ENCODE results near the gene UBP1. TPM values are rescaled to one million over a fixed set of nuclear protein-coding genes. Genes with fewer than 3 reads are reported as not detected.

UBP1 gene
- total RNA-seq, 1 donor, result 48.3 TPM

- TF ChIP-seq CTCF (IDR thresholded peaks at IDR 0.05; ENCODE audit: insufficient read depth, low read length), result no peak
- no peak for DNase-seq (ENCODE audit: low read depth)
- no peak overlapping the region for H3K4me3 ChIP-seq (ENCODE audit: low read depth, low read length)
These were observed 48.8 kb downstream of the UBP1 start for GRCh38 chr3:33391255-33391995.

GRCh38 chr3:33389908-33390307 lies 50.3 kb downstream of the UBP1 start:
- no peak for DNase-seq (ENCODE audit: low read depth)
- no peak overlapping the region for H3K4me3 ChIP-seq (ENCODE audit: low read depth, low read length)
- TF ChIP-seq CTCF (IDR thresholded peaks at IDR 0.05; ENCODE audit: insufficient read depth, low read length), result no peak

DNA sequence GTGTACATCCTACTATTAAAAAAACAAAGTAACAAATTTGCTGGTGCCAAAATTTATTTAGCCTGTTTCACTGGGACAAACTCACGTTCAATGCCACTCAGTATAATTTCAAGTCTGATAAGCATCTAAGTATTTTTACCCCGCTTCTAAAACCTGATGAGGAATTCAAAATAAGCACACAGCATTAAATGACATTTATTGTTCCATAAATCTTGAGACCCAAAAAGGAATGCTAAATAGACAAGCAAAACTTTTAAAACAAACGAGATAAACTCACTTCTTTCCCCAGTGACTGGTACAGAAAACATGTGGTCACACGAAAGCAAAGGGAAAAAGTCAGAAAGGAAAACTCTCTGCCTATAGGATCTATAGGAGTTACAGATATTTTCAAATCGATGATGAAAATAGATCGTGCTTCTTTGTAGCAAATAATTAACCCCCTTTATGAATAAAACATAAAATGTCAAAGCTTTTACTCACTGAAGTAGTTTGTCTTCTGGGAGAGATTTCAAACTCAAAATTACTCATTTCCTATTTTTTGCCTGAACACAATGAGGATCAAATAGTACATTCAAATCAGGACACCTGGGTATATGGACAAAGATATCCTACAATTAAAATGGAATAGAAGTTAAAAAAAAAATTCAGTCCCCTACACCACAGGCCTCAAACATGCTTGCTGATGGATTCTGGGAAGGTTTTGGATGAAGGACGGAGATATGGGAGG lies 51.7 kb downstream of the UBP1 start:
- H3K4me3 ChIP-seq (ENCODE audit: low read depth, low read length), result no peak overlapping the region
- TF ChIP-seq CTCF (IDR thresholded peaks at IDR 0.05; ENCODE audit: insufficient read depth, low read length), result no peak
- no peak for DNase-seq (ENCODE audit: low read depth)

DNA sequence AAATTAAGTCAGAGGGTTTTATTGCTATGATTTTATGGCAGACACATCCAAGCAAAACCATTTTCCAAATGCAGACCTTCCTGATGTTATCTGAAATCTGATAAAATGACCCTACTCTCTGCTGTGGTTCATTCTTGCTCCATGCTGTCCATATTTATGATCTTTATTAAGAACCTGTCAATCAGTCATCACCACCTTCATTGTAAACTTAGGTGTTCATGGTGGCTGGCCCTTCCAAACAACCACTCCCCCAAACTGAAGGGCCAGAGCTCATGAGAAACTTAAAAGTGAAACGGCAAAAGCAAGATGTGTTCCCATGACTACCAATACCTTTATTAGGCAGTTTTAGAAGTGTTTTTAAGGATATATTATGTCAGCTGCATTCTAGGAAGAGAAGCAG lies 53.6 kb downstream of the UBP1 start:
- TF ChIP-seq CTCF (IDR thresholded peaks at IDR 0.05; ENCODE audit: insufficient read depth, low read length), result no peak
- no peak overlapping the region for H3K4me3 ChIP-seq (ENCODE audit: low read depth, low read length)
- no peak for DNase-seq (ENCODE audit: low read depth)

- no peak for DNase-seq (ENCODE audit: low read depth)
- H3K4me3 ChIP-seq (ENCODE audit: low read depth, low read length), result no peak overlapping the region
- TF ChIP-seq CTCF (IDR thresholded peaks at IDR 0.05; ENCODE audit: insufficient read depth, low read length), result no peak
These were observed 54.8 kb downstream of the UBP1 start for GRCh38 chr3:33385423-33385822.

DNA sequence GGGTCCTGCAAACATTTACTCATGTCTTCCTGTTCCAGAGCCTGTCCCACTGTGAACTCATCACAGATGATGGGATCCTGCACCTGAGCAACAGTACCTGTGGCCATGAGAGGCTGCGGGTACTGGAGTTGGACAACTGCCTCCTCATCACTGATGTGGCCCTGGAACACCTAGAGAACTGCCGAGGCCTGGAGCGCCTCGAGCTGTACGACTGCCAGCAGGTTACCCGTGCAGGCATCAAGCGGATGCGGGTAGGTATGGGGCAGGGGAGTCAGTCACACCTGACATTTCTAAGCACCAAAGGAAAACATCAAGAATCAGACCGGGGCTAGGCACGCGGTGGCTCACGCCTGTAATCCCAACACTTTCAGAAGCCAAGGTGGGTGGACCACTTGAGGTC lies 56.3 kb downstream of the UBP1 start:
- H3K4me3 ChIP-seq (ENCODE audit: low read depth, low read length), result no peak overlapping the region
- DNase-seq (ENCODE audit: low read depth), result no peak
- no peak for TF ChIP-seq CTCF (IDR thresholded peaks at IDR 0.05; ENCODE audit: insufficient read depth, low read length)
